Hematopoietic multipotent progenitor cell treated with erythropoietin and hydrocortisone succinate and interleukin-3 and kit ligand, for 6 days (in vitro differentiated cells): ENCODE data around the gene CRABP2.

ENCODE experiments used
- DNase-seq: peaks from one replicate; pipeline ENCODE4 v3.0.0-alpha.2; 2015

Gene CRABP2

GRCh38 chr1:156707417-156708217 is 2.2 kb upstream of the CRABP2 start:
- DNase-seq = no peak

GRCh38 chr1:156706657-156707416 is 1.5 kb upstream of the CRABP2 start:
- no peak for DNase-seq

GRCh38 chr1:156705918-156706656 is 704 bp upstream of the CRABP2 start:
- DNase-seq = peak; percentile 67

- DNase-seq = no peak
Measured at GRCh38 chr1:156704930-156705320, 458 bp downstream of the CRABP2 start.

- DNase-seq = no peak
Measured at GRCh38 chr1:156704166-156704711, 1.1 kb downstream of the CRABP2 start.

- DNase-seq = no peak
Measured at GRCh38 chr1:156703741-156704140, 1.6 kb downstream of the CRABP2 start.

- DNase-seq = no peak
Measured at GRCh38 chr1:156703336-156703735, 2.0 kb downstream of the CRABP2 start.

- DNase-seq = no peak
Measured at GRCh38 chr1:156700736-156701531, 4.4 kb downstream of the CRABP2 start.

- DNase-seq = no peak
Measured at GRCh38 chr1:156698995-156699394, 6.4 kb downstream of the CRABP2 start.

- DNase-seq = no peak
Measured at GRCh38 chr1:156697481-156697880, 7.9 kb downstream of the CRABP2 start.

- no peak for DNase-seq
Measured at GRCh38 chr1:156696755-156697154, 8.6 kb downstream of the CRABP2 start.

- DNase-seq = no peak
Measured at GRCh38 chr1:156694690-156694962, 10.8 kb downstream of the CRABP2 start.

GRCh38 chr1:156693848-156694689 is 11.3 kb downstream of the CRABP2 start:
- DNase-seq = no peak

- peak; percentile 57 for DNase-seq
Measured at GRCh38 chr1:156692925-156693847, 12.2 kb downstream of the CRABP2 start.

- no peak for DNase-seq
Measured at GRCh38 chr1:156692441-156692924, 12.9 kb downstream of the CRABP2 start.

- no peak for DNase-seq
Measured at GRCh38 chr1:156691665-156692440, 13.5 kb downstream of the CRABP2 start.

- no peak for DNase-seq
Measured at GRCh38 chr1:156691191-156691590, 14.2 kb downstream of the CRABP2 start.

GRCh38 chr1:156690675-156691036 is 14.7 kb downstream of the CRABP2 start:
- no peak for DNase-seq

GRCh38 chr1:156689953-156690674 is 15.3 kb downstream of the CRABP2 start:
- no peak for DNase-seq
